ENCODE results near the gene FEZF2. TPM values are rescaled to one million over a fixed set of nuclear protein-coding genes. Genes with fewer than 3 reads are reported as not detected.
A peak's percentile ranks its signal among the peaks of the same experiment; 100 is the strongest.

Gene FEZF2
- total and polyA plus RNA-seq, 3 donors from 2014 or later = not detected

DNA sequence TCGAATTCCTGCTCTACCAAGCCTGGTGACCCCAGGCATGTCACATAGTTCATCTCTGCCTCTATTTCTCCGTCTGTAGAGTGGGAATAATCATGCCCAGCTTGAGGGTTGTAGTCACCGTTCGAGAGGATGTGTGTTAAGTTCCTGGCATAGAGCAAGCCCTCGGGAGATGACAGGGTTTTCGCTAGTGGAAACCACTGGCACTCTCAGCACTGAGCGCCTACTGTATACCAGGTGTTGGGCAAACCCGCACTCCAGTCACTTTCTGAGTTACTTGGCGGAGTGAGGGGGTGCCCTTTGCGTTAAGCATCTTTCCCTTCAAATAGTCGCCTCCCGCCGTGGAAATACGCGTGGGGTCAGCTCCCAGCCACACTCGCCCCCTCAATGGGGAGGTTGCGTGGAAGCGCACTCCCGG lies 5.1 kb downstream of the FEZF2 start:
- Histone ChIP-seq H3K36me3 (ENCODE audit: low read depth, missing control alignments) (no peaks in the 10 kb centered on the region), H3K4me1 (peaks cover 14% of the 10 kb centered on the region), H3K4me3 (peak overlapping the region; percentile 18 to 24), H3K27ac (no peak overlapping the region), H3K9me3 (no peaks in the 10 kb centered on the region), H3K27me3 (no peaks in the 10 kb centered on the region)
- 12 to 14% methylated on average over 17 to 19 of the region's 19 CpGs for WGBS, 2 donors
- intact Hi-C loops (cut with DNase I; ENCODE audit: low total_unique reads) = no loop called here
- no peak for TF ChIP-seq POLR2A (IDR thresholded peaks at IDR 0.05)
- TF ChIP-seq, protein P1, sequence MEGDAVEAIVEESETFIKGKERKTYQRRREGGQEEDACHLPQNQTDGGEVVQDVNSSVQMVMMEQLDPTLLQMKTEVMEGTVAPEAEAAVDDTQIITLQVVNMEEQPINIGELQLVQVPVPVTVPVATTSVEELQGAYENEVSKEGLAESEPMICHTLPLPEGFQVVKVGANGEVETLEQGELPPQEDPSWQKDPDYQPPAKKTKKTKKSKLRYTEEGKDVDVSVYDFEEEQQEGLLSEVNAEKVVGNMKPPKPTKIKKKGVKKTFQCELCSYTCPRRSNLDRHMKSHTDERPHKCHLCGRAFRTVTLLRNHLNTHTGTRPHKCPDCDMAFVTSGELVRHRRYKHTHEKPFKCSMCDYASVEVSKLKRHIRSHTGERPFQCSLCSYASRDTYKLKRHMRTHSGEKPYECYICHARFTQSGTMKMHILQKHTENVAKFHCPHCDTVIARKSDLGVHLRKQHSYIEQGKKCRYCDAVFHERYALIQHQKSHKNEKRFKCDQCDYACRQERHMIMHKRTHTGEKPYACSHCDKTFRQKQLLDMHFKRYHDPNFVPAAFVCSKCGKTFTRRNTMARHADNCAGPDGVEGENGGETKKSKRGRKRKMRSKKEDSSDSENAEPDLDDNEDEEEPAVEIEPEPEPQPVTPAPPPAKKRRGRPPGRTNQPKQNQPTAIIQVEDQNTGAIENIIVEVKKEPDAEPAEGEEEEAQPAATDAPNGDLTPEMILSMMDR (IDR thresholded peaks at IDR 0.05) = no peak
- DNase-seq = no peak

DNA sequence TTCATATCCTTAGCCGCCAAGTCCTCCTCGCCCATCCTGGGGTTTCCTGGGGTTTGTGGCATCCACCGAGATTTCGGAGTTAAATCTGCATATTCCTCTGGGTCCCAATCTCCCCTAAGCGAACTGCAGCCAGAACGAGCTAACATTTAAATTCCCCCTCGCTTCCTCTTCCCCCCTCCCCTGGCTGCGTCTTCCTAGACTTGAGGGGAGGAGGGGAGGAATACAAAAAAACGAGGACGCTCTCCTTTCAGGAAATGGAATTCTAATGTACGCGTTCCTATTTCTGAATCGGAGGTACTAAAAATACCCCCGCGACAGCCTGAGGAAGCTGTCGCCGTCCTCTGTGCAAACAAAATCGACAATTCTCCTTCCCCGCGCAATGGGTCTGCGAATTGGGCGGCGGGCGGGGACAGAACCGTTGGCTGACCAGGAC lies 5.6 kb downstream of the FEZF2 start:
- Histone ChIP-seq H3K4me3 (no peak overlapping the region), H3K36me3 (ENCODE audit: low read depth, missing control alignments) (no peaks in the 10 kb centered on the region), H3K9me3 (no peaks in the 10 kb centered on the region), H3K27me3 (no peaks in the 10 kb centered on the region), H3K4me1 (peaks cover 11% of the 10 kb centered on the region), H3K27ac (no peak overlapping the region)
- no peak for TF ChIP-seq POLR2A (IDR thresholded peaks at IDR 0.05)
- TF ChIP-seq, protein P1 (IDR thresholded peaks at IDR 0.05) = no peak
- 17 to 23% methylated on average over 18 to 25 of the region's 25 CpGs for WGBS, 2 donors
- no peak for DNase-seq
- intact Hi-C loops (cut with DNase I; ENCODE audit: low total_unique reads) = no loop called here

DNA sequence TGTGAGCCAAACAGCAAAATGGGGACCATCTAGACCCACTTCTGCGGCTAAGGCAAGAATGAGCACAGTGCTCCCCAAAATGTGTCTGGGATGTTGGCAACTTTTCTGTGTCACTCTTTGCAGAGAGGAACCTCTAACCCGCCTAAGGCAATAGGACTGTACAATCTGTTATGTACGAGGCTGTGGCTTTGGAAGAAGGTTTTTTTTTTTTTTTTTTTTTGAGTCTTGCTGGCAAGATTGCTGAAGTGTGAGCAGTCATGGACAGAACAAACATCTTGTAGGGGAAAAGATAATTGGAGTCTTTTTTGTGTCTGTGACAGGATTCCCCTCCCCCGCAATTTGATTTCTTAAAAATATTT lies 7.2 kb downstream of the FEZF2 start:
- H3K4me1 ChIP-seq = peaks cover 8% of the 10 kb centered on the region
- 41 to 48% methylated on average over 4 of the region's 4 CpGs for WGBS, 2 donors

DNA sequence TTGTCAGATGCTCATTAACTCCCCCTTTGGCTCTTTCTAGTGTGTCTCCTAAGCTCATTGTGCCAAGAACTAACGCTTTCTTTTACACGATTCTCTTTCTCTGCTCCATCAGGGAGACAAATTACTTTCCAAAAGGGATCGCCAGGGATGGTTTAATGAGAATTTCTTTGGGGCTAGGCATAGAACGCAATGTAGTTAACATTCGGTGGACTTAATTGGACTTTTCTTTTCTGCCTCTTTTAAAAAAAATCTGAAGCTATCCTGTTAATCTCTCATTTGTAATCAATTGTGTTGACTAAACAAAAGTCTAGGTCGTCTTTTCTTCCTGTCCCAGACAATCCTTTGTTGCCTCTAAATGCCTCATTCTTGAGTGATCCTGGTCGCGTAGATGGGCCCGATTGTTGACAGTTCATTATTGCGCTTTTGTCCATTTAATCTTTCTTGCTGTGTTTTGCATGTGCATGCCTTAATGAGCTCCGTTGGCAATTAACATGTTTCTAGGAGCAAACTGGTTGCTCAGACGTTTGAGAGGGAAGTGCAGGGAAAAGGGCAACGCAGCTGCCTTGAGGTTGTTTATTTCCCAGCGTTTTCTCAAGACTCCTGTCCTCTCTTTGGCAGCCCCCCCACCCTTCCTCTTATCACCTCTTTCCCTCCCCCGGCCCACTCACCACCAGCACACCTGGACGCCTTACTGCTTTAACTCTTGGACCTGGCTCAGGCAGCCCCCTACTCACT lies 7.8 kb downstream of the FEZF2 start:
- Histone ChIP-seq H3K4me1 (peaks cover 8% of the 10 kb centered on the region), H3K4me3 (no peak overlapping the region), H3K27ac (no peak overlapping the region), H3K36me3 (ENCODE audit: low read depth, missing control alignments) (no peaks in the 10 kb centered on the region), H3K9me3 (no peaks in the 10 kb centered on the region), H3K27me3 (no peaks in the 10 kb centered on the region)
- intact Hi-C loops (cut with DNase I; ENCODE audit: low total_unique reads) = no loop called here
- WGBS, 2 donors = 34 to 45% methylated on average over 15 to 16 of the region's 16 CpGs
- DNase-seq = no peak
- TF ChIP-seq, protein P1 (IDR thresholded peaks at IDR 0.05) = no peak
- TF ChIP-seq POLR2A (IDR thresholded peaks at IDR 0.05) = no peak

More for the DNA sequence above, 7.2 kb downstream of the FEZF2 start:
- H3K9me3 ChIP-seq = no peaks in the 10 kb centered on the region
- TF ChIP-seq POLR2A (IDR thresholded peaks at IDR 0.05) = no peak
- TF ChIP-seq, protein P1 (IDR thresholded peaks at IDR 0.05) = no peak
- H3K27ac ChIP-seq = no peak overlapping the region
- intact Hi-C loops (cut with DNase I; ENCODE audit: low total_unique reads) = no loop called here
- no peaks in the 10 kb centered on the region for H3K36me3 ChIP-seq (ENCODE audit: low read depth, missing control alignments)
- no peak for DNase-seq
- H3K4me3 ChIP-seq = no peak overlapping the region
- H3K27me3 ChIP-seq = no peaks in the 10 kb centered on the region

DNA sequence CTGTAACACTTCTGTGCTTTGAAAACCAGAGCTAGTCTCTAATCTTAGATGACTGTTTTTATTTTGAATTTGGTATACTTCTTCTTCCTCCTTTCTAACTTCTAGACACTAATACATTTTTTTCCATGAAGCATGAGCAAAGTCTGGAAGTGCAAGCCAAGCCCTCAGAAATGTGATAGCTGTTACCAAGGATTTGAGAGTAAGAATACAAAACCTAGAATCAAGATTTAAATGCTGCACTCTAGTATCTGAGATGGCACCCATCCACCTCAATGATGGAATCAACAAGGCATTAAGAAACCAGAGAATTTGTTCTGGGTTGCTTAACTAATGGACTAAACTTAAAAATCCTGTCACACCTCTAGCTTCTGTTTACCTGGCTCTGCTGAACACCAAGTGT lies 9.2 kb downstream of the FEZF2 start:
- Histone ChIP-seq H3K27me3 (no peaks in the 10 kb centered on the region), H3K4me1 (peaks cover 2% of the 10 kb centered on the region), H3K4me3 (no peak overlapping the region), H3K36me3 (ENCODE audit: low read depth, missing control alignments) (no peaks in the 10 kb centered on the region), H3K9me3 (no peaks in the 10 kb centered on the region), H3K27ac (no peak overlapping the region)
- no peak for DNase-seq
- TF ChIP-seq POLR2A (IDR thresholded peaks at IDR 0.05) = no peak
- TF ChIP-seq, protein P1 (IDR thresholded peaks at IDR 0.05) = no peak
- intact Hi-C loops (cut with DNase I; ENCODE audit: low total_unique reads) = no loop called here

All from testis (tissue), 3 donors.